Keratinocyte (primary cell): ENCODE measurements around the gene GGNBP2.

Experiments
- CTCF ChIP-seq, 3 experiments: IDR thresholded peaks in 1 of 3; conservative IDR thresholded peaks in 1 of 3; optimal IDR thresholded peaks in 1 of 3; 2 replicates in 2 of 3; 3 replicates in 1 of 3; pipeline versions ENCODE3 to v1.5.1; 2011; ENCODE audit warnings: low read length in 3 of 3, mild to moderate bottlenecking in 3 of 3, moderate library complexity in 2 of 3, control low read depth in 1 of 3, inconsistent platforms in 1 of 3; ENCODE audit not compliant: insufficient read depth in 2 of 3; ENCODE audit errors: extremely low read depth in 1 of 3
- EZH2 ChIP-seq: IDR thresholded peaks from one replicate; pipeline ENCODE4 v1.6.1; 2012; ENCODE audit warnings: inconsistent platforms, mild to moderate bottlenecking, low read length, moderate library complexity

- TF ChIP-seq CTCF (optimal IDR thresholded peaks at IDR 0.05 in 1 of 3, IDR thresholded peaks at IDR 0.05 in 1 of 3, conservative IDR thresholded peaks at IDR 0.05 in 1 of 3; ENCODE audit: extremely low read depth in 1 of 3, insufficient read depth in 2 of 3, low read length in 3 of 3) (no peak), EZH2 (no peak)
Observed at GRCh38 chr17:36550491-36551417, 6.0 kb downstream of the GGNBP2 start.
